ENCODE measurements around the gene HNRNPUL1. TPM values are rescaled to one million over a fixed set of nuclear protein-coding genes. Genes with fewer than 3 reads are reported as not detected.

Gene HNRNPUL1
- total RNA-seq, 4 donors from 2014 or later: 98.1 to 127 (median 113) TPM

GRCh38 chr19:41297628-41298347 lies 33.6 kb downstream of the HNRNPUL1 start:
- DNase-seq: no peak
- TF ChIP-seq CTCF (IDR thresholded peaks at IDR 0.05) (no peak), POLR2A (IDR thresholded peaks at IDR 0.05) (no peak)
- WGBS, 2 donors: 53 to 70% methylated on average over 5 to 6 of the region's 7 CpGs
- Histone ChIP-seq H3K4me3 (no peak overlapping the region), H3K36me3 (peaks cover 29 to 100% (median 42%) of the 10 kb centered on the region in 3 donors), H3K4me1 (peaks cover 31 to 66% (median 57%) of the 10 kb centered on the region in 3 donors), H3K27me3 (no peaks in the 10 kb centered on the region), H3K9me3 (no peaks in the 10 kb centered on the region), H3K27ac (peak overlapping the region; percentile 57 to 84 (median 83))
- intact Hi-C loops (cut with DNase I): no loop called here

GRCh38 chr19:41298348-41298964 lies 34.3 kb downstream of the HNRNPUL1 start:
- TF ChIP-seq CTCF (IDR thresholded peaks at IDR 0.05) (no peak), POLR2A (IDR thresholded peaks at IDR 0.05) (peak in 1 of 4 donors; percentile 35)
- DNase-seq: no peak
- WGBS, 2 donors: 37 to 38% methylated on average over 4 of the region's 4 CpGs

GRCh38 chr19:41299046-41299754 lies 35.0 kb downstream of the HNRNPUL1 start:
- H3K27me3 ChIP-seq: no peaks in the 10 kb centered on the region
- WGBS, 2 donors: 54 to 64% methylated on average over 9 to 10 of the region's 10 CpGs
- peak overlapping the region; percentile 57 to 84 (median 83) for H3K27ac ChIP-seq
- H3K4me1 ChIP-seq: peaks cover 31 to 66% (median 57%) of the 10 kb centered on the region in 3 donors
- H3K36me3 ChIP-seq: peaks cover 26 to 100% (median 39%) of the 10 kb centered on the region in 3 donors
- no peaks in the 10 kb centered on the region for H3K9me3 ChIP-seq
- no peak for DNase-seq
- TF ChIP-seq CTCF (IDR thresholded peaks at IDR 0.05): no peak
- TF ChIP-seq POLR2A (IDR thresholded peaks at IDR 0.05): no peak
- no peak overlapping the region for H3K4me3 ChIP-seq
- intact Hi-C loops (cut with DNase I): no loop called here

More at GRCh38 chr19:41298348-41298964, 34.3 kb downstream of the HNRNPUL1 start:
- Histone ChIP-seq H3K27ac (peak overlapping the region; percentile 57 to 84 (median 83)), H3K4me3 (no peak overlapping the region), H3K27me3 (no peaks in the 10 kb centered on the region), H3K4me1 (peaks cover 31 to 66% (median 57%) of the 10 kb centered on the region in 3 donors), H3K9me3 (no peaks in the 10 kb centered on the region), H3K36me3 (peaks cover 27 to 100% (median 37%) of the 10 kb centered on the region in 3 donors)
- intact Hi-C loops (cut with DNase I): no loop called here

DNA sequence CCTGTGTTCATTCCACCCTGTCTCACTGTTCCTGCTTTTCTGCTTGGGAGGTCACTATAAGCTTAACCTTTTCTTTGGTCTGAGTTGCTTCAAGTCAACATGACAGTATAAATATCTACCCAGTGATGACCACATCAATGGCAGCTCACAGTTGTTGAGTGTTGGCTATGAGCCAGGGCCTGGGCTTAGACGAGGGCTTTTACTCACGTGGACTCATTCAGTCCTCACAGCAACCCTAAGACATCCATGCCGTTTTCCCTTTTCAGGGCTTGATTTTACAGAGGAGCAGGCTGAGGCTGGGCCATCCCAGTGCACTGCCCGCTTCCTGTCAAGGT lies 35.5 kb downstream of the HNRNPUL1 start:
- intact Hi-C loops (cut with DNase I): no loop called here
- TF ChIP-seq CTCF (IDR thresholded peaks at IDR 0.05): no peak
- no peak for TF ChIP-seq POLR2A (IDR thresholded peaks at IDR 0.05)
- H3K27ac ChIP-seq: peak overlapping the region; percentile 57 to 84 (median 83)
- 28 to 43% methylated on average over 4 of the region's 4 CpGs for WGBS, 2 donors
- no peaks in the 10 kb centered on the region for H3K9me3 ChIP-seq
- peaks cover 31 to 71% (median 57%) of the 10 kb centered on the region in 3 donors for H3K4me1 ChIP-seq
- H3K36me3 ChIP-seq: peaks cover 26 to 100% (median 39%) of the 10 kb centered on the region in 3 donors
- no peak overlapping the region for H3K4me3 ChIP-seq
- no peaks in the 10 kb centered on the region for H3K27me3 ChIP-seq
- DNase-seq: no peak
